HPDE6-E6E7 (cell line): ENCODE measurements around the gene NFAT5.
"Not testable (repeated sequence)": the region's sequence is repeated elsewhere in the genome, so short reads cannot be mapped to it uniquely, and the experiment has no call there.

Source experiments
- DNase-seq: peaks from one replicate; pipeline ENCODE4 v3.0.0; 2011; ENCODE audit warnings: missing footprints; ENCODE audit errors: extremely low spot score

Gene NFAT5

GRCh38 chr16:69706256-69706974, 140.6 kb downstream of the NFAT5 start:
- DNase-seq: peak; percentile 51

- no peak for DNase-seq
Observed at GRCh38 chr16:69706975-69707340, 141.2 kb downstream of the NFAT5 start.

- DNase-seq: no peak
Observed at GRCh38 chr16:69707920-69708683, 142.3 kb downstream of the NFAT5 start.

GRCh38 chr16:69709456-69710084, 143.8 kb downstream of the NFAT5 start:
- DNase-seq: peak; percentile 46

GRCh38 chr16:69711115-69711740, 145.5 kb downstream of the NFAT5 start:
- DNase-seq: peak; percentile 88

- no peak for DNase-seq
Observed at GRCh38 chr16:69712277-69712676, 146.5 kb downstream of the NFAT5 start.

GRCh38 chr16:69712914-69713581, 147.3 kb downstream of the NFAT5 start:
- no peak for DNase-seq

GRCh38 chr16:69717066-69717465, 151.3 kb downstream of the NFAT5 start:
- DNase-seq: no peak

GRCh38 chr16:69718111-69718764, 152.5 kb downstream of the NFAT5 start:
- no peak for DNase-seq

GRCh38 chr16:69720822-69721430, 155.2 kb downstream of the NFAT5 start:
- DNase-seq: no peak

GRCh38 chr16:69721441-69721957, 155.7 kb downstream of the NFAT5 start:
- DNase-seq: no peak

- no peak for DNase-seq
Observed at GRCh38 chr16:69724414-69724873, 158.7 kb downstream of the NFAT5 start.

GRCh38 chr16:69724981-69725479, 159.3 kb downstream of the NFAT5 start:
- DNase-seq: no peak

- no peak for DNase-seq
Observed at GRCh38 chr16:69725480-69726312, 159.9 kb downstream of the NFAT5 start.

GRCh38 chr16:69726313-69727060, 160.7 kb downstream of the NFAT5 start, which contains the start of gene NQO1:
NQO1 (minus strand) TSS chr16:69726560; CDS start chr16:69726439, 121 bp downstream.
- DNase-seq: peak; percentile 99

GRCh38 chr16:69727916-69728270, 162.1 kb downstream of the NFAT5 start:
- no peak for DNase-seq

GRCh38 chr16:69729030-69729429, 163.3 kb downstream of the NFAT5 start:
- DNase-seq: not testable (repeated sequence)

GRCh38 chr16:69731280-69731679, 165.5 kb downstream of the NFAT5 start:
- not testable (repeated sequence) for DNase-seq
